GM12878 (cell line): ENCODE data around the gene UNG. TPM values are rescaled to one million over a fixed set of nuclear protein-coding genes. Genes with fewer than 3 reads are reported as not detected.

Experiments
- ATAC-seq: fragments of 200-7000 bp; cut with Tn5 transposase; 3 replicates; pipeline ENCODE4 v1.9.1; 2020; ENCODE audit warnings: mild to moderate bottlenecking, moderate library complexity
- BruUV-seq: library from RNA; stranded (reverse); fragments of 400-500 nt; replicated peaks from 2 replicates; lab custom pipeline; 2021; lab: Mats Ljungman, UMichigan
- CTCF ChIA-PET: fragments of 300-600 bp; sonication (Branson Sonifier 250); formaldehyde crosslinking; extraction: SDS; loops from one replicate; lab custom pipeline; 2021; ENCODE audit warnings: inconsistent platforms; lab: Yijun Ruan, JAX
- POLR2A ChIA-PET: fragments of 350-600 bp; formaldehyde crosslinking; extraction: SDS; loops from one replicate; lab custom pipeline; 2021; ENCODE audit warnings: inconsistent platforms; lab: Charles Lee
- RAD21 ChIA-PET: fragments of 300-600 bp; sonication (Branson Sonifier 250); formaldehyde crosslinking; loops from one replicate; lab custom pipeline; 2023; ENCODE audit warnings: antibody characterized with exemption; ENCODE audit not compliant: unreplicated experiment; lab: Charles Lee
- SMC1A ChIA-PET: fragments of 300-600 bp; sonication (Branson Sonifier 250); formaldehyde crosslinking; loops from one replicate; lab custom pipeline; 2023; ENCODE audit not compliant: unreplicated experiment, uncharacterized antibody; lab: Charles Lee
- DNase-seq: peaks from one replicate; pipeline ENCODE4 v3.0.0-alpha.2; 2011; ENCODE audit warnings: low read depth, low spot score
- FAIRE-seq: peaks from 3 replicates; lab custom pipeline; 2011; peaks lifted over from hg19 to GRCh38; lab: Jason Lieb, UNC
- H2AFZ ChIP-seq: 2 replicates; pipeline ENCODE4 v1.6.0; 2011; ENCODE audit warnings: low read depth, low read length, control low read depth; ENCODE audit not compliant: control insufficient read depth
- H3K27ac ChIP-seq: 2 replicates; pipeline ENCODE4 v1.5.1; 2011; ENCODE audit warnings: control low read depth; ENCODE audit not compliant: control insufficient read depth, insufficient read depth
- H3K27me3 ChIP-seq, 2 experiments: replicated peaks in 1 of 2; 2 replicates each; pipeline versions ENCODE4 v1.6.0 to v1.6.1; 2011; ENCODE audit warnings: low read length in 1 of 2; ENCODE audit not compliant: control insufficient read depth in 2 of 2, insufficient read depth in 2 of 2
- H3K36me3 ChIP-seq, 2 experiments: 2 replicates each; pipeline ENCODE4 v1.5.1; 2011; ENCODE audit warnings: low read length in 1 of 2; ENCODE audit not compliant: control insufficient read depth in 2 of 2, insufficient read depth in 2 of 2
- H3K4me1 ChIP-seq: 2 replicates; pipeline ENCODE4 v1.6.1; 2011; ENCODE audit warnings: mild to moderate bottlenecking, low read length, moderate library complexity, mixed read lengths; ENCODE audit not compliant: control insufficient read depth, insufficient read depth
- H3K4me2 ChIP-seq: 2 replicates; pipeline ENCODE4 v1.6.0; 2011; ENCODE audit warnings: control low read depth; ENCODE audit not compliant: control insufficient read depth, insufficient read depth
- H3K4me3 ChIP-seq: fragments of 200-600 bp; sonication (generic); 2 replicates; pipeline ENCODE4 v1.5.1; 2016
- H3K79me2 ChIP-seq: 2 replicates; pipeline ENCODE4 v1.6.0; 2011; ENCODE audit warnings: low read length; ENCODE audit not compliant: control insufficient read depth, insufficient read depth
- H3K9ac ChIP-seq: 2 replicates; pipeline ENCODE4 v1.8.0; 2011; ENCODE audit warnings: low read length, control low read depth, mixed read lengths; ENCODE audit not compliant: control insufficient read depth, insufficient read depth
- H3K9me3 ChIP-seq: replicated peaks from 3 replicates; pipeline ENCODE4 v1.5.1; 2011; ENCODE audit warnings: mild to moderate bottlenecking, low read length; ENCODE audit not compliant: control insufficient read depth, insufficient read depth
- H4K20me1 ChIP-seq: 2 replicates; pipeline ENCODE4 v1.6.0; 2011; ENCODE audit not compliant: control insufficient read depth, insufficient read depth
- ATF3 ChIP-seq: IDR thresholded peaks from 2 replicates; pipeline ENCODE4 v1.6.1; 2011; ENCODE audit warnings: low read depth, mild to moderate bottlenecking, low read length, moderate library complexity, borderline replicate concordance; ENCODE audit errors: extremely low read depth
- BACH1 ChIP-seq: fragments of 450-650 bp; IDR thresholded peaks from 2 replicates; pipeline ENCODE4 v1.6.1; 2017; ENCODE audit warnings: mild to moderate bottlenecking, borderline replicate concordance
- EED ChIP-seq: sonication (generic); IDR thresholded peaks from 2 replicates; pipeline ENCODE4 v1.6.1; 2016; ENCODE audit warnings: antibody characterized with exemption, low read depth
- HDAC2 ChIP-seq: fragments of 200-600 bp; sonication (generic); IDR thresholded peaks from 2 replicates; pipeline ENCODE4 v1.6.1; 2017
- MTA2 ChIP-seq: fragments of 450-650 bp; IDR thresholded peaks from 2 replicates; pipeline ENCODE4 v1.6.1; 2016; ENCODE audit warnings: low read depth, mild to moderate bottlenecking, moderate library complexity
- NBN ChIP-seq: fragments of 450-650 bp; IDR thresholded peaks from 2 replicates; pipeline ENCODE4 v1.6.1; 2016
- PAX8 ChIP-seq: fragments of 450-650 bp; IDR thresholded peaks from 2 replicates; pipeline ENCODE4 v1.6.1; 2017; ENCODE audit warnings: mild to moderate bottlenecking, moderate library complexity
- PML ChIP-seq: IDR thresholded peaks from 2 replicates; pipeline ENCODE4 v1.6.1; 2012; ENCODE audit warnings: low read length, inconsistent platforms
- POLR2AphosphoS2 ChIP-seq: IDR thresholded peaks from 2 replicates; pipeline ENCODE4 v1.6.1; 2011; ENCODE audit warnings: low read depth, mild to moderate bottlenecking, low read length, improper control_type of control experiment, moderate library complexity
- RELB ChIP-seq: fragments of 450-650 bp; IDR thresholded peaks from 2 replicates; pipeline ENCODE4 v1.6.1; 2017; ENCODE audit warnings: low read depth, mild to moderate bottlenecking, moderate library complexity
- STAT3 ChIP-seq: IDR thresholded peaks from 2 replicates; pipeline ENCODE4 v1.6.1; 2011; ENCODE audit warnings: low read depth, low read length, improper control_type of control experiment
- ZBTB33 ChIP-seq: fragments of 450-650 bp; IDR thresholded peaks from 2 replicates; pipeline ENCODE4 v1.6.1; 2017; ENCODE audit warnings: mild to moderate bottlenecking
- ZZZ3 ChIP-seq: IDR thresholded peaks from 2 replicates; pipeline ENCODE4 v1.6.1; 2011; ENCODE audit warnings: low read depth; ENCODE audit not compliant: control insufficient read depth, insufficient read length
- WGBS: methylation state at CpG from one replicate; pipeline ENCODE4 v1.1.6; 2016; ENCODE audit warnings: low lambda C conversion rate; ENCODE audit not compliant: insufficient replicate concordance, insufficient coverage; ENCODE audit errors: missing lambda C conversion rate; 5-methylcytosine and 5-hydroxymethylcytosine counted together
- in situ Hi-C: fragments of 300-500 bp; cut with MboI; formaldehyde crosslinking; loops from 9 replicates; pipeline ENCODE4 v1.14.3; 2018; ENCODE audit warnings: mixed read lengths
- intact Hi-C: fragments of 100-400 bp; cut with micrococcal nuclease; formaldehyde crosslinking; loops from one replicate; pipeline ENCODE4 v1.14.2; 2022; ENCODE audit not compliant: unreplicated experiment
- polyA plus RNA-seq, 11 experiments: library from polyadenylated mRNA; depleted of rRNA in 4 of 11; unstranded in 6 of 11; stranded (reverse) in 5 of 11; fragments of >200 nt; fragmentation: Nextera tagmentation in 4 of 11; fragmentation: Illumina TruSeq in 1 of 11; extraction: Ambion mirVana in 4 of 11; extraction: Trizol in 1 of 11; gene quantifications; 1 replicate in 1 of 11; 2 replicates in 10 of 11; pipeline versions ENCODE4 v1.2.1 to v1.2.3, GENCODE V29; 2011 to 2016; ENCODE audit warnings: inconsistent platforms in 2 of 11, missing spikeins in 2 of 11, low read depth in 1 of 11
- total RNA-seq, 4 experiments: library from RNA; depleted of rRNA in 3 of 4; stranded (reverse); fragments of >200 nt in 3 of 4; fragmentation: Illumina TruSeq in 1 of 4; extraction: Trizol in 1 of 4; gene quantifications; 2 replicates each; pipeline versions ENCODE4 v1.2.1 to v1.2.3, GENCODE V29; 2013 to 2021
- TF ChIP-seq, protein P1 (sequence below): fragments of 450-650 bp; IDR thresholded peaks from 2 replicates; pipeline ENCODE4 v1.6.1; 2016; ENCODE audit warnings: mild to moderate bottlenecking, moderate library complexity, borderline replicate concordance

The UNG gene
- total and polyA plus RNA-seq, 10 of the 15 experiments (the other 5 are each of a cell fraction or from before 2014, with no cell fraction given): 9.5 to 81.9 (median 48.2) TPM

GRCh38 chr12:109053382-109054123 is 43.8 kb upstream of the UNG start:
- H3K36me3 ChIP-seq: no peaks in the 10 kb centered on the region
- peak; percentile 81 for ATAC-seq
- no peaks in the 10 kb centered on the region for H3K9me3 ChIP-seq
- CTCF ChIA-PET: interaction anchor here (4.0 kb wide), 1 partner anchor 39 kb away, joined by 33 read pairs; the partner anchor contains the start of gene ALKBH2
- under 1% methylated on average over 9 of the region's 9 CpGs for WGBS
- SMC1A ChIA-PET: interaction anchor here (0.6 to 2.1 kb wide), 5 partner anchors 10 to 389 kb away, joined by 3 to 5 read pairs (median 3); no protein-coding TSS in a partner anchor
- DNase-seq: peak; percentile 28
- peak overlapping the region; percentile 76 for H2AFZ ChIP-seq
- intact Hi-C loops: loop anchor here (2.0 kb wide), 1 partner anchor 39 kb away; the partner anchor contains the start of gene ALKBH2
- peak overlapping the region; percentile 80 for H3K4me2 ChIP-seq
- BruUV-seq: TSS peak; percentile 95
- POLR2A ChIA-PET: interaction anchor here (1.1 to 1.5 kb wide), 2 partner anchors 41 to 196 kb away, joined by 3 read pairs; partner anchors contain the start of gene SSH1
- H3K27me3 ChIP-seq: no peaks in the 10 kb centered on the region
- H3K9ac ChIP-seq: peak overlapping the region; percentile 72
- FAIRE-seq: peak; percentile 71
- in situ Hi-C loops: no loop called here
- peaks cover 14% of the 10 kb centered on the region for H3K79me2 ChIP-seq
- H3K4me1 ChIP-seq: peaks cover 8% of the 10 kb centered on the region; the same call in 1 of the 2 replicates
- RAD21 ChIA-PET: no interaction called here
- H4K20me1 ChIP-seq: no peaks in the 10 kb centered on the region
- H3K4me3 ChIP-seq: peak overlapping the region; percentile 83
- peak overlapping the region; percentile 89 for H3K27ac ChIP-seq
- TF ChIP-seq ZBTB33 (no peak), ZZZ3 (no peak), HDAC2 (no peak), ATF3 (no peak), POLR2AphosphoS2 (no peak), PAX8 (0 out of 2 replicates have a peak, but pooled peaks have one; percentile 35), PML (no peak), EED (no peak), BACH1 (no peak), NBN (no peak), RELB (0 out of 2 replicates have a peak, but pooled peaks have one; percentile 33), STAT3 (no peak), MTA2 (no peak)
- TF ChIP-seq, protein P1, sequence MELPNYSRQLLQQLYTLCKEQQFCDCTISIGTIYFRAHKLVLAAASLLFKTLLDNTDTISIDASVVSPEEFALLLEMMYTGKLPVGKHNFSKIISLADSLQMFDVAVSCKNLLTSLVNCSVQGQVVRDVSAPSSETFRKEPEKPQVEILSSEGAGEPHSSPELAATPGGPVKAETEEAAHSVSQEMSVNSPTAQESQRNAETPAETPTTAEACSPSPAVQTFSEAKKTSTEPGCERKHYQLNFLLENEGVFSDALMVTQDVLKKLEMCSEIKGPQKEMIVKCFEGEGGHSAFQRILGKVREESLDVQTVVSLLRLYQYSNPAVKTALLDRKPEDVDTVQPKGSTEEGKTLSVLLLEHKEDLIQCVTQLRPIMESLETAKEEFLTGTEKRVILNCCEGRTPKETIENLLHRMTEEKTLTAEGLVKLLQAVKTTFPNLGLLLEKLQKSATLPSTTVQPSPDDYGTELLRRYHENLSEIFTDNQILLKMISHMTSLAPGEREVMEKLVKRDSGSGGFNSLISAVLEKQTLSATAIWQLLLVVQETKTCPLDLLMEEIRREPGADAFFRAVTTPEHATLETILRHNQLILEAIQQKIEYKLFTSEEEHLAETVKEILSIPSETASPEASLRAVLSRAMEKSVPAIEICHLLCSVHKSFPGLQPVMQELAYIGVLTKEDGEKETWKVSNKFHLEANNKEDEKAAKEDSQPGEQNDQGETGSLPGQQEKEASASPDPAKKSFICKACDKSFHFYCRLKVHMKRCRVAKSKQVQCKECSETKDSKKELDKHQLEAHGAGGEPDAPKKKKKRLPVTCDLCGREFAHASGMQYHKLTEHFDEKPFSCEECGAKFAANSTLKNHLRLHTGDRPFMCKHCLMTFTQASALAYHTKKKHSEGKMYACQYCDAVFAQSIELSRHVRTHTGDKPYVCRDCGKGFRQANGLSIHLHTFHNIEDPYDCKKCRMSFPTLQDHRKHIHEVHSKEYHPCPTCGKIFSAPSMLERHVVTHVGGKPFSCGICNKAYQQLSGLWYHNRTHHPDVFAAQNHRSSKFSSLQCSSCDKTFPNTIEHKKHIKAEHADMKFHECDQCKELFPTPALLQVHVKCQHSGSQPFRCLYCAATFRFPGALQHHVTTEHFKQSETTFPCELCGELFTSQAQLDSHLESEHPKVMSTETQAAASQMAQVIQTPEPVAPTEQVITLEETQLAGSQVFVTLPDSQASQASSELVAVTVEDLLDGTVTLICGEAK: peak; percentile 37; the same call in 1 of the 2 replicates
